Keratinocyte (primary cell): ENCODE measurements around the gene TAS2R38.

ENCODE experiments used
- EZH2 ChIP-seq: IDR thresholded peaks from one replicate; pipeline ENCODE4 v1.6.1; 2012; ENCODE audit warnings: inconsistent platforms, mild to moderate bottlenecking, low read length, moderate library complexity
- TF ChIP-seq, protein P1 (sequence below), 3 experiments: IDR thresholded peaks in 1 of 3; conservative IDR thresholded peaks in 1 of 3; optimal IDR thresholded peaks in 1 of 3; 2 replicates in 2 of 3; 3 replicates in 1 of 3; pipeline versions ENCODE3 to v1.5.1; 2011; ENCODE audit warnings: low read length in 3 of 3, mild to moderate bottlenecking in 3 of 3, moderate library complexity in 2 of 3, control low read depth in 1 of 3, inconsistent platforms in 1 of 3; ENCODE audit not compliant: insufficient read depth in 2 of 3; ENCODE audit errors: extremely low read depth in 1 of 3

DNA sequence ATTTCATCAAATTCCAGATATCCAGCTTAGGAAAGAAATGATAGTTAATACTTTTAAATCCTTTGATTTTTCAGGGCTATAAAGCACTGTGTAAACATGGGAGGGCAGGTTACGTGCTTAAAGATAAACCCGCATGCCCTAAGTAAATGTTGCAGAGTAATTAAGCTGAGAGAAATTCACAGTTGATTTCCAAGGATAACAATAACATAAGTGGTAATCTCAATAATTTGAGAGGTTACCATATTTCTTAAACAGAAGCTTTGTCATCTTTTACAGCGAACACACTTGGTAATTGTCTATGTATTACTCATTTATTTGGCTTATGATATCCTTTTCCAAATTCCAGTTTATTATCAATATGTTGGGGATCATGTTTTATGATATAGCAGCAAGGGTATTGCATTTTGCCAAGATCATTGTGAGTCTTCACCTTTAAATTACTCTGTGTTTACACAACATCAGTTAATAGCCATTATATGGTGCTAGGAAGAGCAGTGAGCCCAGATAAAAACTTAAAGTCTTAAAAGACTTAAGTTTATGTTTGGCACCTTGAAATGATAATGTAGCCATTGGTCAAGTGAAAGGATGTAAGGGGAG lies 37.5 kb upstream of the TAS2R38 start:
- TF ChIP-seq, protein P1, sequence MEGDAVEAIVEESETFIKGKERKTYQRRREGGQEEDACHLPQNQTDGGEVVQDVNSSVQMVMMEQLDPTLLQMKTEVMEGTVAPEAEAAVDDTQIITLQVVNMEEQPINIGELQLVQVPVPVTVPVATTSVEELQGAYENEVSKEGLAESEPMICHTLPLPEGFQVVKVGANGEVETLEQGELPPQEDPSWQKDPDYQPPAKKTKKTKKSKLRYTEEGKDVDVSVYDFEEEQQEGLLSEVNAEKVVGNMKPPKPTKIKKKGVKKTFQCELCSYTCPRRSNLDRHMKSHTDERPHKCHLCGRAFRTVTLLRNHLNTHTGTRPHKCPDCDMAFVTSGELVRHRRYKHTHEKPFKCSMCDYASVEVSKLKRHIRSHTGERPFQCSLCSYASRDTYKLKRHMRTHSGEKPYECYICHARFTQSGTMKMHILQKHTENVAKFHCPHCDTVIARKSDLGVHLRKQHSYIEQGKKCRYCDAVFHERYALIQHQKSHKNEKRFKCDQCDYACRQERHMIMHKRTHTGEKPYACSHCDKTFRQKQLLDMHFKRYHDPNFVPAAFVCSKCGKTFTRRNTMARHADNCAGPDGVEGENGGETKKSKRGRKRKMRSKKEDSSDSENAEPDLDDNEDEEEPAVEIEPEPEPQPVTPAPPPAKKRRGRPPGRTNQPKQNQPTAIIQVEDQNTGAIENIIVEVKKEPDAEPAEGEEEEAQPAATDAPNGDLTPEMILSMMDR (optimal IDR thresholded peaks at IDR 0.05 in 1 of 3, IDR thresholded peaks at IDR 0.05 in 1 of 3, conservative IDR thresholded peaks at IDR 0.05 in 1 of 3; ENCODE audit: extremely low read depth in 1 of 3, insufficient read depth in 2 of 3, low read length in 3 of 3), result no peak
- no peak for TF ChIP-seq EZH2
